Endothelial cell (in vitro differentiated cells): Measurements from ENCODE around the gene TMEM18. TPM values are rescaled to one million over a fixed set of nuclear protein-coding genes. Genes with fewer than 3 reads are reported as not detected.

Experiments
- DNase-seq: peaks from one replicate; pipeline ENCODE4 v3.0.0; 2021; ENCODE audit warnings: low spot score
- H3K27ac Mint-ChIP-seq: one replicate; pipeline ENCODE4 v1.8.0; 2021; ENCODE audit warnings: mixed read lengths, inconsistent platforms; ENCODE audit not compliant: unreplicated experiment
- H3K27me3 Mint-ChIP-seq: one replicate; pipeline ENCODE4 v1.8.0; 2021; ENCODE audit warnings: mild to moderate bottlenecking, moderate library complexity, mixed read lengths, inconsistent platforms; ENCODE audit not compliant: unreplicated experiment
- H3K36me3 Mint-ChIP-seq: one replicate; pipeline ENCODE4 v1.8.0; 2021; ENCODE audit warnings: mild to moderate bottlenecking, low read depth, mixed read lengths, inconsistent platforms; ENCODE audit not compliant: unreplicated experiment
- H3K4me1 Mint-ChIP-seq: one replicate; pipeline ENCODE4 v1.8.0; 2021; ENCODE audit warnings: mild to moderate bottlenecking, mixed read lengths, inconsistent platforms; ENCODE audit not compliant: unreplicated experiment
- H3K4me3 Mint-ChIP-seq: one replicate; pipeline ENCODE4 v1.8.0; 2021; ENCODE audit warnings: mild to moderate bottlenecking, mixed read lengths, inconsistent platforms; ENCODE audit not compliant: unreplicated experiment
- H3K9me3 Mint-ChIP-seq: one replicate; pipeline ENCODE4 v1.8.0; 2021; ENCODE audit warnings: mixed read lengths, inconsistent platforms; ENCODE audit not compliant: unreplicated experiment
- CTCF ChIP-seq: fragments of 200-600 bp; sonication (generic); IDR thresholded peaks from one replicate; pipeline ENCODE4 v1.5.0; 2021; ENCODE audit warnings: antibody characterized with exemption; ENCODE audit not compliant: unreplicated experiment
- total RNA-seq: library from RNA; stranded (reverse); fragmentation: NEBNext Ultra II Directional; extraction: Animal tissue kit (Norgen Biotek cat#: 25700); gene quantifications from one replicate; pipeline ENCODE4 v1.2.1, GENCODE V29; 2021; ENCODE audit not compliant: unreplicated experiment

The TMEM18 gene
- total RNA-seq, 1 donor from 2014 or later: 26.3 TPM

- peak; percentile 0 for DNase-seq
- Mint-ChIP-seq H3K9me3 (no peaks in the 10 kb centered on the region), H3K4me1 (no peaks in the 10 kb centered on the region), H3K36me3 (no peaks in the 10 kb centered on the region), H3K27ac (no peak overlapping the region), H3K4me3 (no peak overlapping the region), H3K27me3 (peaks cover 5% of the 10 kb centered on the region)
- TF ChIP-seq CTCF: no peak
Observed at GRCh38 chr2:647003-647560, 30.1 kb downstream of the TMEM18 start.

GRCh38 chr2:644871-645270 lies 32.3 kb downstream of the TMEM18 start:
- Mint-ChIP-seq H3K27ac (no peak overlapping the region), H3K36me3 (no peaks in the 10 kb centered on the region), H3K27me3 (peaks cover 5% of the 10 kb centered on the region), H3K4me3 (no peak overlapping the region), H3K4me1 (no peaks in the 10 kb centered on the region), H3K9me3 (no peaks in the 10 kb centered on the region)
- no peak for TF ChIP-seq CTCF
- peak; percentile 1 for DNase-seq

GRCh38 chr2:643761-644160 lies 33.4 kb downstream of the TMEM18 start:
- Mint-ChIP-seq H3K36me3 (no peaks in the 10 kb centered on the region), H3K27ac (no peak overlapping the region), H3K27me3 (peaks cover 5% of the 10 kb centered on the region), H3K4me1 (no peaks in the 10 kb centered on the region), H3K4me3 (no peak overlapping the region), H3K9me3 (no peaks in the 10 kb centered on the region)
- no peak for DNase-seq
- TF ChIP-seq CTCF: no peak

- H3K27ac Mint-ChIP-seq: no peak overlapping the region
- no peaks in the 10 kb centered on the region for H3K9me3 Mint-ChIP-seq
- no peak for TF ChIP-seq CTCF
- no peak overlapping the region for H3K4me3 Mint-ChIP-seq
- H3K27me3 Mint-ChIP-seq: peaks cover 5% of the 10 kb centered on the region
- DNase-seq: peak; percentile 0
- no peaks in the 10 kb centered on the region for H3K36me3 Mint-ChIP-seq
- no peaks in the 10 kb centered on the region for H3K4me1 Mint-ChIP-seq
Observed at GRCh38 chr2:643334-643733, 33.9 kb downstream of the TMEM18 start.

GRCh38 chr2:641872-642815 lies 35.1 kb downstream of the TMEM18 start:
- H3K27me3 Mint-ChIP-seq: peaks cover 5% of the 10 kb centered on the region
- H3K4me3 Mint-ChIP-seq: no peak overlapping the region
- TF ChIP-seq CTCF: no peak
- no peaks in the 10 kb centered on the region for H3K36me3 Mint-ChIP-seq
- no peaks in the 10 kb centered on the region for H3K4me1 Mint-ChIP-seq
- no peak overlapping the region for H3K27ac Mint-ChIP-seq
- no peak for DNase-seq
- H3K9me3 Mint-ChIP-seq: no peaks in the 10 kb centered on the region
